SKM-1 treated with dmso at 0.1 percent for 144 hours (cell line): ENCODE measurements around the gene TGFB2.
A peak's percentile ranks its signal among the peaks of the same experiment; 100 is the strongest.

ENCODE experiments used
- DNase-seq: peaks from one replicate; lab custom pipeline; 2025; ENCODE audit not compliant: unreplicated experiment; lab: John Stamatoyannopoulos, UW

Gene TGFB2

GRCh38 chr1:218459878-218460711 lies 115.0 kb downstream of the TGFB2 start:
- DNase-seq = no peak

- DNase-seq = no peak
Observed at GRCh38 chr1:218461351-218461750, 116.2 kb downstream of the TGFB2 start.

DNA sequence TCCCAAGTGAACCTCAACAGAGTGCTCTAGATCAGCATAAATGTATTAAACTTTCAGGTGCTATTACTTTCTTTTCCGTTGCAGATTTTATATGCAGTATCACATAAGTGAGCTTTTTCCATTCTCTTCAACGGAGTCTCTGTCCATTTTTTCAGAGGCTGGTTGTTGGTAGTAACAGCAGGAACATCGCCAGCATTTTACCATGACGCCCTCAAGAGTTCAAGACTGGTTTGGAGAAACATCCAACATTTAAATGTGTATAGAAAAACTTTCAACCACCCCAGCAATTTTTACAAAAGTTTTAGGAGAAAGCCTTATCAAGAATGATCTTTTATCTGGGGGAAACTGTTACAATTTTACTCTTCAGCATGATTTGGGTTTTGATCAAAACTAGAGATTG lies 117.0 kb downstream of the TGFB2 start:
- DNase-seq = no peak

- no peak for DNase-seq
Observed at GRCh38 chr1:218462587-218462986, 117.5 kb downstream of the TGFB2 start.

- peak; percentile 86 for DNase-seq
Observed at GRCh38 chr1:218463194-218464156, 118.3 kb downstream of the TGFB2 start.

DNA sequence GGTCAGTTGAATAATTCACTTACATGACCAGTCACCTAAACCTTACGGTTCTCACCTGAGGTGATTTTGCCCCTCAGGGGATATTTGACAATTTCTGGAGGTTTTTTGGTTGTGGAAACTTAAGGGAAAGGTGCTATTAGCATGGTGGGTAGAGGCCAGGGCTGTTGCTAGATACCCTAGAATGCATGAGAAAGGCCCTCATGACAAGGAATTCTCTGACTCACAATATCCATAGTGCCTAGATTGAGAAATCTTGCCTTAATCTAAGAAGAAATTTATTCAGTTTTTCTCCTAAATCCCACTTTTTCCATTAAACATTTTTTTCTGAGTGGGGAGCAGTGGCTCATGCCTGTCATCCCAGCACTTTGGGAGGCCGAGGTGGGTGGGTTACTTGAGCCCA lies 119.7 kb downstream of the TGFB2 start:
- DNase-seq = no peak

GRCh38 chr1:218466341-218467010 lies 121.3 kb downstream of the TGFB2 start:
- DNase-seq = no peak

GRCh38 chr1:218467101-218468072 lies 122.3 kb downstream of the TGFB2 start:
- DNase-seq = no peak

GRCh38 chr1:218468711-218469110 lies 123.6 kb downstream of the TGFB2 start:
- no peak for DNase-seq

GRCh38 chr1:218472885-218473284 lies 127.7 kb downstream of the TGFB2 start:
- no peak for DNase-seq

GRCh38 chr1:218473522-218473921 lies 128.4 kb downstream of the TGFB2 start:
- DNase-seq = no peak

DNA sequence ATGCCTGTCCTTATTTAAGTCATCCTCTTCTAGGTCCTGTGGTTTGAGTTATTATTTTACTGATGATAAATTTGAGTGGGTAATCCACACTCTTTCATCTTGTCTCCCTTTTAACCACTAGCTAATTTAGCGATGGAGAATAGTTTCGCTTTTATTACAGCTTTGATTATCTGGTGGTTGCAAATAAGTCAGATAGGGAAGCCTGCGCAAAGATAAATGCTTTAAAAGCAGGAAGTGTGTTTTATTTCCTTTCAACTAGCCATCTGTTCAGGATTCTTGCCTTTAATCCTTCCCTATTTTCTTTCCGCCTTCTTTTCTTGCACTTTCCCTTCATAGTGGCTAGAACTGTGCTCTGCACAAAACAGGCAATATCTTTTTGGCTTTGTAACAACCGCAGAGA lies 129.0 kb downstream of the TGFB2 start:
- DNase-seq = no peak

DNA sequence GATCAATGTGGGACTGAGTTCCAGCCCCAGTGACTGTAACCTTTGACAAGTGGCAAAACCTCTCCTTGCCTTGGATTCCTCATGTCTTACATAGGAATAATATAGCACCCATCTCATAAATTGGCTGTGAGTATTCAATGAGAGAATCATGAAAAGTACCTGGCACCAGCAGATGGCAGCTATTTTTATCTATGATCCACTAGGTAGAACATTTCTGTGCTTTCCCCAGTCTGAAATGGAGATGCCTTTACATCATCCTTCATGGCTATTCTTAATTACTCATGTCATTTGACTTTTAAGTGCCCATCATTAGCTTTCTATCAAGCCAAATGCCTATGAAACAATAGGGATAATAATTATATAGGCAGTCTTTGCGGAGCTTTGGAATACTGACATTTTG lies 130.1 kb downstream of the TGFB2 start:
- no peak for DNase-seq

DNA sequence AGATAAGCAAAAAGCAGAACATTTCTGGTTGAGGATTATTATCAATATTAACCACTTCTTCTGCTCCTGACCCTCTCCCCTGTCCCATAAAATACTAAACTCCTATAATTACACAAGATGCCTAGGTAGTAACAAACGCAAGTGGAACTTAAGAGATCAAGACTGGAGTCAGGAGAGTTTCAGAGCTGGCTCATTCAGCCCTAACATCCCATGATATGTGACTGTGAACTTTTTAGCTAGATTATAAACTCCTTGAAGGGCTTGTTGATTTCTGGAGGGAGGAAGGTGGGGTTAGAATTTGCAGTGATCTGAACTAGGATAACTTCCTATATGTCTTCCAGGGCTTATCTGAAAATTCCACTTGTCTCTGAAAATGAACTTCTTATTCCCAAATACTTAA lies 130.6 kb downstream of the TGFB2 start:
- DNase-seq = no peak

DNA sequence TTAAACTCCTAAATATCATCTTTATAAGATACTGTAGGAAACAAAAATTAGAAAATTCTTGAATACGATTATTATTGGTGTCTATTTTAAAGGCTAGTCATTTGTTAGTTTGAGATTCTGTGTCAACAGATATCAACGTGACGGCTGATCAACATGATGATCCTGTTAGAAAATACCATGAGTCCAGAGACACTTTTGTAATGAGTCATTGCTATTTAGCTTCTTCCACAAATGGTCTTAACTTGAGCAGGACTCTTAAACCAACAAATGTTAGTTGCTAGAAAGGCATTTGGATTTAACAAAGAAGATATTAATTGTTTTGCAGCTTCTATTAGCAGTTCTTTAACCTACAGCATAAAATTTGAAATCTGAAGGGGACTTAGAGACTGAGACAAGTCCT lies 131.2 kb downstream of the TGFB2 start:
- no peak for DNase-seq

GRCh38 chr1:218478336-218478735 lies 133.2 kb downstream of the TGFB2 start:
- no peak for DNase-seq

GRCh38 chr1:218479436-218480115 lies 134.4 kb downstream of the TGFB2 start:
- no peak for DNase-seq

DNA sequence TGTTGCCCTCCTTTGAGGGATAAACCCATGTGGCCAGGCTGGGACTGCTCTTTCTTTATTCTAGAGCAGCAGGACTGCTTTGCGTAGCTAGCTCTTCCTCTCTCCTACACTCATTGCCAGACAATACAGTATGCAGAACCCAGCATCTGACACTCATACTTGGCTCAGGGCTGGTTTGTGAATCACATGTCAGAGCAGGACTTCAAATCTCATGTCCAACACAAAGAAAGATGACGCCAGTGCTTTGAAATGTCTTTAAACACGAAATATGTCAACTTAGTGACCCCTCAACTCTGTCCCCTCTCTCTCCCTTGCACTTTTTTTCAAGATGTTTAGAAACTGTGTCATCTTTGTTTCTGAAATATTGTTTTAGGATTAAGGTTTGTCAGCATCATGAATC lies 135.0 kb downstream of the TGFB2 start:
- DNase-seq = no peak

- no peak for DNase-seq
Observed at GRCh38 chr1:218480588-218481099, 135.5 kb downstream of the TGFB2 start.
